ENCODE data around the gene UBE2O. TPM values are rescaled to one million over a fixed set of nuclear protein-coding genes. Genes with fewer than 3 reads are reported as not detected.

Gene UBE2O
- total and polyA plus RNA-seq, 2 experiments from 2014 or later: 30.4 to 79.4 TPM

GRCh38 chr17:76437467-76438402 lies 15.2 kb downstream of the UBE2O start (continued):
- TF ChIP-seq ZNF462 (CRISPR knock-in tag; IDR thresholded peaks at IDR 0.05): no peak
- no peak for TF ChIP-seq STAT1 (IDR thresholded peaks at IDR 0.05; ENCODE audit: unreplicated experiment)

DNA sequence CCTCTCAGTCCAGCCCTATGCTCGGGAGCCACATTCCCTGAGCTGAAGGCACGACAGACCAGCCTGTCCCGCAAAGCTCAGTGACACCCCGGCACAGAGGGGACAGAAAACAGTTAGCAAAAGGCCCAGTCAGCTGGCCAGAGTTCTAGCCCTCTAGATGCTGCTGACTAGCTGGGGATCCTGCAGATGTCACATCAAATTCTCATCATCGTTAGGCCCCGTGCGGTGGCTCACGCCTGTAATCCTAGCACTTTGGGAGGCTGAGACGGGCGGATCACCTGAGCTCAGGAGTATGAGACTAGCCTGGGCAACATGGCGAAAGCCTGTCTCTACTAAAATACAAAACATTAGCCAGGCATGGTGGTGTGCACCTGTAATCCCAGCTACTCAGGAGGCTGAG lies 17.2 kb downstream of the UBE2O start:
- Mint-ChIP-seq H3K27ac (peak overlapping the region; percentile 52), H3K4me1 (peaks cover 67% of the 10 kb centered on the region), H3K36me3 (ENCODE audit: low read depth) (peaks cover 7% of the 10 kb centered on the region), H3K4me3 (no peak overlapping the region), H3K27me3 (ENCODE audit: insufficient read depth, low read depth, poor library complexity) (peaks cover 5% of the 10 kb centered on the region), H3K9me3 (no peaks in the 10 kb centered on the region)
- Histone ChIP-seq H3K36me3 (ENCODE audit: insufficient read depth) (no peaks in the 10 kb centered on the region), H3F3A (replicated peaks; ENCODE audit: low read depth) (no peaks in the 10 kb centered on the region), H3K27ac (ENCODE audit: low read depth) (peak overlapping the region; percentile 46; the same call in 1 of the 2 replicates), H3K9me2 (ENCODE audit: insufficient read depth) (no peaks in the 10 kb centered on the region), H3K4me2 (no peak overlapping the region), H3K4me3 (no peak overlapping the region), H3K79me2 (replicated peaks; ENCODE audit: insufficient read depth) (peaks cover 100% of the 10 kb centered on the region), H2AFZ (no peak overlapping the region), H3K27me3 (ENCODE audit: insufficient read depth) (no peaks in the 10 kb centered on the region), H3K4me1 (ENCODE audit: insufficient read depth) (peaks cover 68% of the 10 kb centered on the region), H4K20me1 (replicated peaks; ENCODE audit: insufficient read depth) (peaks cover 59% of the 10 kb centered on the region)
- DNase-seq (ENCODE audit: low spot score): no peak
- ATAC-seq: no peak
- TF ChIP-seq POLR2AphosphoS5 (IDR thresholded peaks at IDR 0.05; ENCODE audit: low read depth) (no peak), CREB1 (CRISPR knock-in tag; IDR thresholded peaks at IDR 0.05; ENCODE audit: low read depth) (no peak), ZNF331 (CRISPR knock-in tag; IDR thresholded peaks at IDR 0.05; ENCODE audit: low read depth) (no peak), NANOG (IDR thresholded peaks at IDR 0.05; ENCODE audit: borderline replicate concordance) (no peak), EZH2 (IDR thresholded peaks at IDR 0.05; ENCODE audit: low read depth, unreplicated experiment) (no peak), EZH2phosphoT487 (IDR thresholded peaks at IDR 0.05; ENCODE audit: unreplicated experiment) (no peak), STAT1 (IDR thresholded peaks at IDR 0.05; ENCODE audit: unreplicated experiment) (no peak), REST (IDR thresholded peaks at IDR 0.05; ENCODE audit: unreplicated experiment) (no peak)
- TF ChIP-seq, protein P1, sequence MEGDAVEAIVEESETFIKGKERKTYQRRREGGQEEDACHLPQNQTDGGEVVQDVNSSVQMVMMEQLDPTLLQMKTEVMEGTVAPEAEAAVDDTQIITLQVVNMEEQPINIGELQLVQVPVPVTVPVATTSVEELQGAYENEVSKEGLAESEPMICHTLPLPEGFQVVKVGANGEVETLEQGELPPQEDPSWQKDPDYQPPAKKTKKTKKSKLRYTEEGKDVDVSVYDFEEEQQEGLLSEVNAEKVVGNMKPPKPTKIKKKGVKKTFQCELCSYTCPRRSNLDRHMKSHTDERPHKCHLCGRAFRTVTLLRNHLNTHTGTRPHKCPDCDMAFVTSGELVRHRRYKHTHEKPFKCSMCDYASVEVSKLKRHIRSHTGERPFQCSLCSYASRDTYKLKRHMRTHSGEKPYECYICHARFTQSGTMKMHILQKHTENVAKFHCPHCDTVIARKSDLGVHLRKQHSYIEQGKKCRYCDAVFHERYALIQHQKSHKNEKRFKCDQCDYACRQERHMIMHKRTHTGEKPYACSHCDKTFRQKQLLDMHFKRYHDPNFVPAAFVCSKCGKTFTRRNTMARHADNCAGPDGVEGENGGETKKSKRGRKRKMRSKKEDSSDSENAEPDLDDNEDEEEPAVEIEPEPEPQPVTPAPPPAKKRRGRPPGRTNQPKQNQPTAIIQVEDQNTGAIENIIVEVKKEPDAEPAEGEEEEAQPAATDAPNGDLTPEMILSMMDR (conservative IDR thresholded peaks at IDR 0.05; ENCODE audit: low read depth in 2 of 2): no peak

Measured in GM23338 (cell line).